Stomach (tissue), 9 donors: ENCODE data around the gene ZNF667. TPM values are rescaled to one million over a fixed set of nuclear protein-coding genes. Genes with fewer than 3 reads are reported as not detected.

Experiments used
- DNase-seq, 2 donors: peaks; one replicate each; pipeline versions ENCODE4 v3.0.0 to v3.0.0-alpha.2; 2013 to 2019
- H3K27ac ChIP-seq, 5 donors: fragments of 200-600 bp in 4 of 5; sonication (generic) in 4 of 5; one replicate each; pipeline ENCODE4 v1.5.1; 2013 to 2019; ENCODE audit warnings: mild to moderate bottlenecking in 1 of 5, moderate library complexity in 1 of 5
- H3K27me3 ChIP-seq, 3 donors: fragments of 200-600 bp; sonication (generic); one replicate each; pipeline ENCODE4 v1.5.1; 2017 to 2019; ENCODE audit warnings: mixed run types in 1 of 3
- H3K36me3 ChIP-seq, 4 donors: fragments of 200-600 bp; sonication (generic); 1 replicate in 3 of 4; 2 replicates in 1 of 4; pipeline ENCODE4 v1.5.1; 2016 to 2019
- H3K4me1 ChIP-seq, 4 donors: fragments of 200-600 bp; sonication (generic); one replicate each; pipeline ENCODE4 v1.5.1; 2016 to 2019
- H3K4me3 ChIP-seq, 4 donors: fragments of 200-600 bp; sonication (generic) in 3 of 4; one replicate each; pipeline ENCODE4 v1.5.1; 2016 to 2019; ENCODE audit warnings: mild to moderate bottlenecking in 1 of 4
- H3K9me3 ChIP-seq, 4 donors: fragments of 200-600 bp; sonication (generic); one replicate each; pipeline ENCODE4 v1.5.1; 2016 to 2019
- CTCF ChIP-seq, 7 experiments: fragments of 450-650 bp in 4 of 7; fragments of 200-600 bp in 3 of 7; sonication (generic) in 3 of 7; IDR thresholded peaks; one replicate each; pipeline ENCODE4 v1.5.1; 2016 to 2019; ENCODE audit warnings: antibody characterized with exemption in 7 of 7, control low read depth in 2 of 7, mild to moderate bottlenecking in 1 of 7
- EP300 ChIP-seq: sonication (generic); formaldehyde crosslinking; IDR thresholded peaks from one replicate; pipeline ENCODE4 v1.6.1; 2017; ENCODE audit warnings: antibody characterized with exemption
- POLR2A ChIP-seq, 4 donors: fragments of 450-650 bp; IDR thresholded peaks; one replicate each; pipeline ENCODE4 v1.6.1; 2016; ENCODE audit warnings: antibody characterized with exemption in 4 of 4, control low read depth in 2 of 4, mild to moderate bottlenecking in 1 of 4, moderate library complexity in 1 of 4
- POLR2AphosphoS5 ChIP-seq, 3 donors: sonication (generic); formaldehyde crosslinking; IDR thresholded peaks; one replicate each; pipeline ENCODE4 v1.6.1; 2016; ENCODE audit warnings: antibody characterized with exemption in 3 of 3
- WGBS, 5 donors: extraction: QIAGEN DNeasy Blood & Tissue Kit in 3 of 5; methylation state at CpG; one replicate each; pipeline versions ENCODE4 v1.1.5 to v1.1.7; 2013 to 2018; 5-methylcytosine and 5-hydroxymethylcytosine counted together
- intact Hi-C: fragments of 100-400 bp; cut with DNase I; formaldehyde crosslinking; loops from one replicate; pipeline ENCODE4 v1.15.1; 2023; ENCODE audit warnings: low total_unique reads
- polyA plus RNA-seq, 3 donors: library from polyadenylated mRNA; stranded (reverse); fragments of 200-250 nt; gene quantifications; one replicate each; pipeline ENCODE4 v1.2.3, GENCODE V29; 2013
- total RNA-seq, 5 donors: library from RNA; depleted of rRNA; stranded (reverse); fragments of >200 nt; gene quantifications; one replicate each; pipeline versions ENCODE4 v1.1.0 to v1.2.3, GENCODE V29; 2014 to 2016
- donor health status: healthy with polysubstance abuse.
- donor health status: Bipolar disorder and iron deficiency.
- donor health status: healthy.

ZNF667 gene
- total and polyA plus RNA-seq, 8 donors: 0.75 to 7.9 (median 3.7) TPM; not detected in 2

- Histone ChIP-seq H3K36me3 (peaks cover 0 to 17% (median 9%) of the 10 kb centered on the region in 4 donors), H3K4me1 (peaks cover 7 to 16% (median 14%) of the 10 kb centered on the region in 4 donors), H3K9me3 (peaks cover 0 to 70% (median 33%) of the 10 kb centered on the region in 4 donors), H3K27ac (peak within 1 kb of the TSS; percentile 90 to 97 (median 95)), H3K4me3 (peak within 1 kb of the TSS; percentile 57 to 76 (median 68)), H3K27me3 (no peaks in the 10 kb centered on the region)
- 2 to 5% (median 4%) methylated on average over 23 to 74 of the region's 74 CpGs for WGBS, 5 donors
- intact Hi-C loops: no loop called here
- peak; percentile 97 to 100 for DNase-seq
- peak; percentile 20 to 80 (median 51) for TF ChIP-seq POLR2AphosphoS5 (IDR thresholded peaks at IDR 0.05)
- no peak for TF ChIP-seq POLR2A (IDR thresholded peaks at IDR 0.05)
- TF ChIP-seq EP300: no peak
- TF ChIP-seq CTCF (IDR thresholded peaks at IDR 0.05): no peak
Observed at GRCh38 chr19:56507446-56508289, 30.5 kb upstream of the ZNF667 start, which contains the start of gene ZNF471. Gene ZNF471 (plus strand): TSS chr19:56507855. CDS start chr19:56511572, 3,717 bp downstream.

DNA sequence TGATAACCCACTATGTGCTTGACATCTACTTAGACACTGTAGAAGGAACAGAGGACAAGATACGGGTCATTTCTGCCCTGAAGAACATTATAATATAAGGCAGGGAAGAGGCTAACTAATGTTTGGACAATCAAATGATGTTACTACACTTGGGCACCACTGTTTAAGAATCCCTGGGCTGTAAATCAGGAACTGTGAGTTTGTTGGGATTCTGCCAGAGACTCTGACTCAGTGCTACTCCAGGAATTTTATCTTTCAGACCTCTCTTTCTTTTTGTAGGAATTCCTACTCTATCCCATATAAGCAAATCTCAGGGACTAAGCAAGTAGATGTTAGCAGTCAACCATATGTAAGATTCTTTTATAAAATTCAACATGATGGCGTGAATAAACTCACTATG is 27.4 kb upstream of the ZNF667 start:
- Histone ChIP-seq H3K27me3 (no peaks in the 10 kb centered on the region), H3K4me3 (no peak overlapping the region), H3K9me3 (peaks cover 0 to 78% (median 37%) of the 10 kb centered on the region in 4 donors), H3K36me3 (peaks cover 0 to 10% (median 0%) of the 10 kb centered on the region in 4 donors), H3K4me1 (peaks cover 7 to 16% (median 14%) of the 10 kb centered on the region in 4 donors), H3K27ac (no peak overlapping the region)
- intact Hi-C loops: no loop called here
- no peak for DNase-seq
- TF ChIP-seq CTCF (IDR thresholded peaks at IDR 0.05) (no peak), POLR2AphosphoS5 (IDR thresholded peaks at IDR 0.05) (no peak), POLR2A (IDR thresholded peaks at IDR 0.05) (no peak), EP300 (no peak)
- 88 to 99% (median 95%) methylated on average over 2 of the region's 2 CpGs for WGBS, 5 donors

- no peaks in the 10 kb centered on the region for H3K27me3 ChIP-seq
- no peak for TF ChIP-seq CTCF (IDR thresholded peaks at IDR 0.05)
- no peak for TF ChIP-seq POLR2AphosphoS5 (IDR thresholded peaks at IDR 0.05)
- no peak for TF ChIP-seq POLR2A (IDR thresholded peaks at IDR 0.05)
- H3K4me1 ChIP-seq: no peaks in the 10 kb centered on the region
- H3K36me3 ChIP-seq: peaks cover 0 to 70% (median 18%) of the 10 kb centered on the region in 4 donors
- no peak overlapping the region for H3K4me3 ChIP-seq
- H3K9me3 ChIP-seq: peaks cover 0 to 98% (median 83%) of the 10 kb centered on the region in 4 donors
- DNase-seq: no peak
- intact Hi-C loops: no loop called here
- 76 to 87% (median 85%) methylated on average over 3 of the region's 3 CpGs for WGBS, 5 donors
- no peak overlapping the region for H3K27ac ChIP-seq
Observed at GRCh38 chr19:56491399-56491798, 14.3 kb upstream of the ZNF667 start.

DNA sequence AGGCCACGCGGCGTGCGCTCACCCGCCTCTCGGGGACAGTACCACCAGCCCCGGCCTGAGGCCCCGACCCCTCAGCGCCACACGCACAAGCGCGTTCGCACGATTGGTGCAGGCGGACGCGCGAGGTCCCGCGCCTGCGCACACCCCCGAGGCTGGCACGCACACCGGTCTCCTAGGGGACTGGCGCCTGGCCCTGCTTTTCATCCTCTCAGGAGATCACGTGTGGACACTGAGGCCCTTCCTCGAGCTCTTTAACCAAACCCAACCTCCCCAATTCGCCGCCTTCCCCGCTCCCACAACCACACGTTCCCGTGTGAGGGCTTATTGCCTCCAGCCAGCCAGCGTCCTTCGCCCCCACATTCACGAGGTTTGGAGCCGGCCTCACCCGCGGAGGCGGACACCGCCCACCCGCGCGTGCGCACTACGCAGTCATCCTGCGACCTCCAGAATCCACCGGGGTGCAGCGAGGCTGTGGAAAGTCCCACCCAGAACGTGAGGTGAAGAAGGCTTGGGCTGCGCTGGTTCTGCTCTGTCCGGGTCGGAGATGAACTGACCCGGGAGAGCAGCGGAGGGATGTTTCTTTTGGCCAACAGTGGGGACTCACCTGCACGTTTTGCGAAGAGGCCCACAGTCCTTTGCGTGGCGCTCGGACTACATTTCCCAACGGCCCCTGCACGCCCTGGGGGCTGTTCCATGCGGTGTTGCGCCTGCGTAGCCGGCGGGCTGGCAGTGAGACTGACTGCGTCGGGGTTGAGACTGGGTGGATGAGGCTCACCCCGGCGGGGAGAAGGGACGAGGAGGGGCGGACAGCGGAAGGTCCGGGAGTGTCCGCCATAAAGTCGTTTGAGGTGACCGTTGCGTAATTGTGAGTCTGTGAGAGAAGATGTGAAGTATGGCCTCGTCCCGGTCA is 539 bp upstream of the ZNF667 start:
- peak overlapping the region; percentile 53 to 71 (median 59) for H3K4me3 ChIP-seq

More for the DNA sequence above, 539 bp upstream of the ZNF667 start:
- WGBS, 5 donors: 0 to 11% (median 3%) methylated on average over 13 to 80 of the region's 80 CpGs
- peak; percentile 59 to 97 for DNase-seq
- Histone ChIP-seq H3K9me3 (peaks cover 8 to 100% (median 72%) of the 10 kb centered on the region in 4 donors), H3K4me1 (peaks cover 0 to 22% (median 14%) of the 10 kb centered on the region in 4 donors), H3K27ac (peak overlapping the region; percentile 64 to 88 (median 71)), H3K27me3 (peaks cover 0 to 21% (median 14%) of the 10 kb centered on the region in 3 donors), H3K36me3 (peaks cover 0 to 36% (median 5%) of the 10 kb centered on the region in 4 donors)
- TF ChIP-seq EP300: no peak
- TF ChIP-seq CTCF (IDR thresholded peaks at IDR 0.05): no peak
- peak; percentile 25 to 93 (median 85) for TF ChIP-seq POLR2AphosphoS5 (IDR thresholded peaks at IDR 0.05)
- TF ChIP-seq POLR2A (IDR thresholded peaks at IDR 0.05): no peak
- intact Hi-C loops: no loop called here
